ENCODE results near the gene ARHGAP18.

- no peak for TF ChIP-seq CTCF (conservative IDR thresholded peaks at IDR 0.05; ENCODE audit: low read depth in 2 of 2)
- TF ChIP-seq REST (IDR thresholded peaks at IDR 0.05; ENCODE audit: unreplicated experiment), result no peak
- no peak for TF ChIP-seq EZH2phosphoT487 (IDR thresholded peaks at IDR 0.05; ENCODE audit: unreplicated experiment)
Observed at GRCh38 chr6:129732542-129732941, 22.6 kb upstream of the ARHGAP18 start.
